Endodermal cell (in vitro differentiated cells): ENCODE measurements around the gene HMGB1. TPM values are rescaled to one million over a fixed set of nuclear protein-coding genes. Genes with fewer than 3 reads are reported as not detected.

Source experiments
- DNase-seq: peaks from one replicate; pipeline ENCODE4 v3.0.0-alpha.2; 2017
- H3K27ac ChIP-seq: 2 replicates; pipeline ENCODE4 v1.5.1; 2013; ENCODE audit warnings: mild to moderate bottlenecking, low read depth, low read length, moderate library complexity
- H3K27me3 ChIP-seq: 2 replicates; pipeline ENCODE4 v1.6.1; 2013; ENCODE audit warnings: mild to moderate bottlenecking, low read length, moderate library complexity; ENCODE audit not compliant: insufficient read depth, control insufficient read depth, poor library complexity, severe bottlenecking
- H3K36me3 ChIP-seq: 2 replicates; pipeline ENCODE4 v1.7.0; 2013; ENCODE audit warnings: mild to moderate bottlenecking, low read length, moderate library complexity; ENCODE audit not compliant: control insufficient read depth, insufficient read depth
- H3K4me1 ChIP-seq: one replicate; pipeline ENCODE4 v1.7.0; 2013; ENCODE audit warnings: low read length; ENCODE audit not compliant: control insufficient read depth, insufficient read depth
- H3K4me3 ChIP-seq: 2 replicates; pipeline ENCODE4 v1.5.1; 2013; ENCODE audit warnings: mild to moderate bottlenecking, low read length, moderate library complexity
- H3K9ac ChIP-seq: 2 replicates; pipeline ENCODE4 v1.6.1; 2013; ENCODE audit warnings: mild to moderate bottlenecking, low read length, moderate library complexity; ENCODE audit not compliant: poor library complexity, severe bottlenecking; ENCODE audit errors: extremely low read depth
- H3K9me3 ChIP-seq: 2 replicates; pipeline ENCODE4 v1.6.1; 2013; ENCODE audit warnings: mild to moderate bottlenecking, low read length, moderate library complexity; ENCODE audit not compliant: control insufficient read depth
- H3K27ac Mint-ChIP-seq: 2 replicates; pipeline ENCODE4 v1.8.0; 2020; ENCODE audit warnings: mixed read lengths
- H3K27me3 Mint-ChIP-seq: 2 replicates; pipeline ENCODE4 v1.8.0; 2021; ENCODE audit warnings: mild to moderate bottlenecking, mixed read lengths; ENCODE audit not compliant: insufficient read depth
- H3K36me3 Mint-ChIP-seq: 2 replicates; pipeline ENCODE4 v1.8.0; 2020; ENCODE audit warnings: low read depth, mixed read lengths
- H3K4me1 Mint-ChIP-seq: 2 replicates; pipeline ENCODE4 v1.8.0; 2020; ENCODE audit warnings: mixed read lengths
- H3K4me3 Mint-ChIP-seq: 2 replicates; pipeline ENCODE4 v1.8.0; 2020; ENCODE audit warnings: mild to moderate bottlenecking, moderate library complexity, mixed read lengths
- H3K9me3 Mint-ChIP-seq: 2 replicates; pipeline ENCODE4 v1.8.0; 2020; ENCODE audit warnings: mild to moderate bottlenecking, mixed read lengths
- CTCF ChIP-seq: fragments of 200-600 bp; sonication (generic); conservative IDR thresholded peaks from 2 replicates; pipeline ENCODE4 v1.5.0; 2021; ENCODE audit warnings: antibody characterized with exemption, mild to moderate bottlenecking
- WGBS, 2 experiments: methylation state at CpG; one replicate each; pipeline versions ENCODE4 v1.1.5 to v1.1.7; 2013; ENCODE audit warnings: missing lambda C conversion rate in 2 of 2, mixed read lengths in 1 of 2; ENCODE audit not compliant: insufficient coverage in 1 of 2, insufficient read length in 1 of 2; 5-methylcytosine and 5-hydroxymethylcytosine counted together
- total RNA-seq, 2 donors: library from RNA; stranded (reverse); fragmentation: NEBNext Ultra II Directional in 1 of 2; extraction: Animal tissue kit (Norgen Biotek cat#: 25700) in 1 of 2; gene quantifications; 2 replicates in 1 of 2; 3 replicates in 1 of 2; pipeline ENCODE4 v1.2.1, GENCODE V29; 2021

The HMGB1 gene
- total RNA-seq, 2 donors from 2014 or later: 545 to 557 TPM

- Histone ChIP-seq H3K4me3 (no peak overlapping the region), H3K36me3 (no peaks in the 10 kb centered on the region), H3K9me3 (no peaks in the 10 kb centered on the region), H3K4me1 (no peaks in the 10 kb centered on the region), H3K27ac (no peak overlapping the region), H3K9ac (no peak overlapping the region), H3K27me3 (no peaks in the 10 kb centered on the region)
- no peaks in the 10 kb centered on the region for H3K27me3 Mint-ChIP-seq
- H3K9me3 Mint-ChIP-seq: no peaks in the 10 kb centered on the region
- TF ChIP-seq CTCF: no peak
- no peaks in the 10 kb centered on the region for H3K36me3 Mint-ChIP-seq
- H3K4me3 Mint-ChIP-seq: no peak overlapping the region
- peaks cover 8% of the 10 kb centered on the region for H3K4me1 Mint-ChIP-seq
- no peak for DNase-seq
- WGBS, 2 experiments: 37 to 53% methylated on average over 5 to 7 of the region's 8 CpGs
- H3K27ac Mint-ChIP-seq: no peak overlapping the region
Measured at GRCh38 chr13:30440910-30441703, 24.6 kb downstream of the HMGB1 start.

- WGBS, 2 experiments: 89 to 100% methylated on average over 3 of the region's 3 CpGs
- H3K27me3 ChIP-seq: no peaks in the 10 kb centered on the region
- H3K9me3 Mint-ChIP-seq: no peaks in the 10 kb centered on the region
- H3K4me1 Mint-ChIP-seq: no peaks in the 10 kb centered on the region
- no peak for TF ChIP-seq CTCF
- H3K9ac ChIP-seq: no peak overlapping the region
- H3K36me3 Mint-ChIP-seq: no peaks in the 10 kb centered on the region
- H3K27me3 Mint-ChIP-seq: peaks cover 2% of the 10 kb centered on the region
- no peak overlapping the region for H3K27ac Mint-ChIP-seq
- H3K4me1 ChIP-seq: no peaks in the 10 kb centered on the region
- no peak overlapping the region for H3K27ac ChIP-seq
- no peak for DNase-seq
- H3K9me3 ChIP-seq: no peaks in the 10 kb centered on the region
- H3K4me3 Mint-ChIP-seq: no peak overlapping the region
- H3K36me3 ChIP-seq: no peaks in the 10 kb centered on the region
- no peak overlapping the region for H3K4me3 ChIP-seq
Measured at GRCh38 chr13:30438286-30438685, 27.4 kb downstream of the HMGB1 start.

- no peak overlapping the region for H3K4me3 Mint-ChIP-seq
Measured at GRCh38 chr13:30437177-30437576, 28.6 kb downstream of the HMGB1 start.

More at GRCh38 chr13:30437177-30437576, 28.6 kb downstream of the HMGB1 start:
- Histone ChIP-seq H3K36me3 (no peaks in the 10 kb centered on the region), H3K27ac (no peak overlapping the region), H3K4me1 (no peaks in the 10 kb centered on the region), H3K9me3 (no peaks in the 10 kb centered on the region), H3K27me3 (no peaks in the 10 kb centered on the region), H3K4me3 (no peak overlapping the region), H3K9ac (no peak overlapping the region)
- Mint-ChIP-seq H3K36me3 (no peaks in the 10 kb centered on the region), H3K9me3 (no peaks in the 10 kb centered on the region), H3K27me3 (peaks cover 2% of the 10 kb centered on the region), H3K4me1 (no peaks in the 10 kb centered on the region), H3K27ac (no peak overlapping the region)
- WGBS, 2 experiments: 94 to 96% methylated on average over 8 of the region's 8 CpGs
- no peak for TF ChIP-seq CTCF
- no peak for DNase-seq
